ENCODE results near the gene SNRPD3.

- TF ChIP-seq POLR2A (IDR thresholded peaks at IDR 0.05) = no peak
- TF ChIP-seq CTCF (IDR thresholded peaks at IDR 0.05) = no peak
These were observed 31.9 kb upstream of the SNRPD3 start for GRCh38 chr22:24523873-24524272.
